Kidney (tissue), 14 donors: ENCODE data around the gene XPO4. TPM values are rescaled to one million over a fixed set of nuclear protein-coding genes. Genes with fewer than 3 reads are reported as not detected.

Source experiments
- DNase-seq, 5 donors: peaks; one replicate each; pipeline ENCODE4 v3.0.0-alpha.2; 2013 to 2020
- FAIRE-seq: peaks from 2 replicates; lab custom pipeline; 2012; peaks lifted over from hg19 to GRCh38; lab: Jason Lieb, UNC
- H3K27ac ChIP-seq, 2 donors: one replicate each; pipeline ENCODE4 v1.7.0; 2013; ENCODE audit warnings: low read depth in 2 of 2, low read length in 2 of 2, inconsistent platforms in 1 of 2
- H3K27me3 ChIP-seq: one replicate; pipeline ENCODE4 v1.7.1; 2013; ENCODE audit warnings: low read length, inconsistent platforms; ENCODE audit not compliant: control insufficient read depth, insufficient read depth
- H3K36me3 ChIP-seq, 3 donors: one replicate each; pipeline versions ENCODE4 v1.7.0 to v1.7.1; 2013; ENCODE audit warnings: low read length in 3 of 3, control low read depth in 1 of 3, inconsistent platforms in 1 of 3; ENCODE audit not compliant: insufficient read depth in 3 of 3, control insufficient read depth in 2 of 3
- H3K4me1 ChIP-seq, 3 donors: one replicate each; pipeline versions ENCODE4 v1.7.0 to v1.7.1; 2013; ENCODE audit warnings: low read length in 3 of 3, inconsistent platforms in 1 of 3, low read depth in 1 of 3; ENCODE audit not compliant: control insufficient read depth in 2 of 3, insufficient read depth in 2 of 3
- H3K4me3 ChIP-seq, 3 donors: one replicate each; pipeline versions ENCODE4 v1.7.0 to v1.8.1; 2013; ENCODE audit warnings: low read length in 3 of 3, control low read depth in 1 of 3, inconsistent platforms in 1 of 3
- H3K9ac ChIP-seq, 3 donors: one replicate each; pipeline versions ENCODE4 v1.7.0 to v1.7.1; 2013; ENCODE audit warnings: low read length in 3 of 3, control low read depth in 1 of 3, inconsistent platforms in 1 of 3
- H3K9me3 ChIP-seq, 3 donors: one replicate each; pipeline versions ENCODE4 v1.7.0 to v1.7.1; 2013; ENCODE audit warnings: low read length in 3 of 3, control low read depth in 1 of 3, inconsistent platforms in 1 of 3; ENCODE audit not compliant: control insufficient read depth in 2 of 3, insufficient read depth in 1 of 3
- intact Hi-C: fragments of 100-400 bp; cut with DNase I; formaldehyde crosslinking; loops from one replicate; pipeline ENCODE4 v1.11.1; 2022
- polyA plus RNA-seq: library from polyadenylated mRNA; stranded (reverse); fragments of 350-450 nt; fragmentation: Illumina TruSeq; extraction: RNeasy Lipid Tissue Mini Kit (QIAGEN cat#74804); gene quantifications from one replicate; pipeline ENCODE4 v1.2.3, GENCODE V29; 2014; ENCODE audit warnings: low read depth, low replicate concordance; ENCODE audit not compliant: insufficient read depth
- total RNA-seq: library from RNA; stranded (reverse); fragmentation: NEBNext Ultra II Directional; extraction: Animal tissue kit (Norgen Biotek cat#: 25700); gene quantifications from one replicate; pipeline ENCODE4 v1.2.1, GENCODE V29; 2021
- TF ChIP-seq, protein P1 (sequence below): IDR thresholded peaks from 3 replicates; pipeline ENCODE4 v1.5.1; 2012; ENCODE audit warnings: mild to moderate bottlenecking, moderate library complexity, borderline replicate concordance; ENCODE audit not compliant: insufficient read depth; ENCODE audit errors: extremely low read depth
- donor health status: control.
- donor health status: control.
- donor health status: control.
- donor health status: control.
- donor health status: control.
- donor health status: DM: yes; HTN: yes; CAD: no.
- donor health status: Normal renal cell carcinoma (clear cell type).

Gene XPO4
- total and polyA plus RNA-seq, 2 donors from 2014 or later, result 3.3 to 17.4 TPM

DNA sequence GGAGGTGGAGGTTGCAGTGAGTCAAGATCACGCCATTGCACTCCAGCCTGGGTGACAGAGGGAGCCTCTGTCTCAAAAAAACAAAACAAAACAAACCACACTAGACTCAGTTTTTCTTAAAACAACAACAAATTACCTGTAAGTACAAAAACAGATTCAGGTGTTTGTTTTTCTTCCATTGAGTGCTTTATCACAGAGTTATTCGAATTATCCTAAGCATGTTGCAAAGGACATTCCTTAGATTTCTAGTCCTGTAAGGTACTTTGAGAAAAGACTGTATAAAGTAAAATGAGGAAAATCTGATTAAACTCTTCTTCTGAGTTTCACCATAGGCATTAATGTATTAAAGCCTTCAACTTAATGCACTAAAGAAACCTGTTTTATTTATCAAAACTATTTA lies 126.6 kb downstream of the XPO4 start:
- H3K9ac ChIP-seq, result no peak overlapping the region
- H3K4me3 ChIP-seq, result no peak overlapping the region
- intact Hi-C loops, result no loop called here
- H3K27me3 ChIP-seq, result no peaks in the 10 kb centered on the region
- no peaks in the 10 kb centered on the region for H3K36me3 ChIP-seq
- TF ChIP-seq, protein P1, sequence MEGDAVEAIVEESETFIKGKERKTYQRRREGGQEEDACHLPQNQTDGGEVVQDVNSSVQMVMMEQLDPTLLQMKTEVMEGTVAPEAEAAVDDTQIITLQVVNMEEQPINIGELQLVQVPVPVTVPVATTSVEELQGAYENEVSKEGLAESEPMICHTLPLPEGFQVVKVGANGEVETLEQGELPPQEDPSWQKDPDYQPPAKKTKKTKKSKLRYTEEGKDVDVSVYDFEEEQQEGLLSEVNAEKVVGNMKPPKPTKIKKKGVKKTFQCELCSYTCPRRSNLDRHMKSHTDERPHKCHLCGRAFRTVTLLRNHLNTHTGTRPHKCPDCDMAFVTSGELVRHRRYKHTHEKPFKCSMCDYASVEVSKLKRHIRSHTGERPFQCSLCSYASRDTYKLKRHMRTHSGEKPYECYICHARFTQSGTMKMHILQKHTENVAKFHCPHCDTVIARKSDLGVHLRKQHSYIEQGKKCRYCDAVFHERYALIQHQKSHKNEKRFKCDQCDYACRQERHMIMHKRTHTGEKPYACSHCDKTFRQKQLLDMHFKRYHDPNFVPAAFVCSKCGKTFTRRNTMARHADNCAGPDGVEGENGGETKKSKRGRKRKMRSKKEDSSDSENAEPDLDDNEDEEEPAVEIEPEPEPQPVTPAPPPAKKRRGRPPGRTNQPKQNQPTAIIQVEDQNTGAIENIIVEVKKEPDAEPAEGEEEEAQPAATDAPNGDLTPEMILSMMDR, result no peak
- no peaks in the 10 kb centered on the region for H3K9me3 ChIP-seq
- peaks cover 0 to 7% (median 5%) of the 10 kb centered on the region in 3 donors for H3K4me1 ChIP-seq
- FAIRE-seq (no peak), DNase-seq (no peak)
- H3K27ac ChIP-seq, result no peak overlapping the region

DNA sequence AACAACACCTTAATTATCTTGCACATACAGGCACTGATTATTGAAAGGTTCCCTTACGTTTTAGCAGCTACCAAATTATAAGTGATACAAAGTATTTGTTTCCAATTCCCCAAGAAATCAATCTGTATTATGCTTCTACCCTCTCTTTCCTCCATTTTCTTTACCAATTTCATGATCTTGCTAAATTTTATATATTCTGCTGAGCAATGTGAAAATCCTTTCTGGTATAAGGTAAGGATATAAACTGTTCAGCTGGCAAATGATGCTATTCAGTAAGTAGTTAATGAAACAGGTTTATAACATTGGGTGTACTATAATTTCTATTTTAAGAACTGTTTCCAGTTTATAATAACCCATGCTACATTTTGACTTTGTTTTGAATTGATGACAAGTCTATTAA lies 127.8 kb downstream of the XPO4 start:
- DNase-seq (no peak), FAIRE-seq (no peak)
- Histone ChIP-seq H3K4me3 (no peak overlapping the region), H3K36me3 (no peaks in the 10 kb centered on the region), H3K27me3 (no peaks in the 10 kb centered on the region), H3K9ac (no peak overlapping the region), H3K27ac (no peak overlapping the region), H3K4me1 (peaks cover 0 to 7% (median 5%) of the 10 kb centered on the region in 3 donors), H3K9me3 (peaks cover 0 to 1% (median 0%) of the 10 kb centered on the region in 3 donors)
- intact Hi-C loops, result no loop called here
- TF ChIP-seq, protein P1, result no peak

GRCh38 chr13:20773194-20774080 lies 129.1 kb downstream of the XPO4 start, which contains the start of gene EEF1AKMT1:
EEF1AKMT1 (minus strand) TSS chr13:20773961; CDS start chr13:20757598, 16,363 bp downstream.
- no peaks in the 10 kb centered on the region for H3K27me3 ChIP-seq
- peak; percentile 94 to 98 (median 96) for DNase-seq
- FAIRE-seq, result no peak
- TF ChIP-seq, protein P1, result no peak
- H3K9ac ChIP-seq, result peak within 1 kb of the TSS; percentile 78 to 95 (median 95)
- intact Hi-C loops, result no loop called here
- peak within 1 kb of the TSS; percentile 84 to 93 (median 88) for H3K4me3 ChIP-seq
- no peaks in the 10 kb centered on the region for H3K36me3 ChIP-seq
- H3K4me1 ChIP-seq, result peaks cover 0 to 7% (median 5%) of the 10 kb centered on the region in 3 donors
- peak within 1 kb of the TSS; percentile 91 to 94 for H3K27ac ChIP-seq
- H3K9me3 ChIP-seq, result peaks cover 0 to 1% (median 0%) of the 10 kb centered on the region in 3 donors
